HCT116 (cell line): ENCODE results near the gene PLVAP. TPM values are rescaled to one million over a fixed set of nuclear protein-coding genes. Genes with fewer than 3 reads are reported as not detected.

Experiments
- ATAC-seq: fragments of 200-7000 bp; cut with Tn5 transposase; 2 replicates; pipeline ENCODE4 v1.9.1; 2020; ENCODE audit warnings: mild to moderate bottlenecking, moderate library complexity
- BruUV-seq: library from RNA; stranded (reverse); fragments of 400-500 nt; replicated peaks from 2 replicates; lab custom pipeline; 2021; lab: Mats Ljungman, UMichigan
- CTCF ChIA-PET: fragments of 300-600 bp; sonication (Branson Sonifier 250); formaldehyde crosslinking; loops from one replicate; lab custom pipeline; 2021; ENCODE audit warnings: antibody characterized with exemption; lab: Charles Lee
- POLR2A ChIA-PET: fragments of 300-600, 350-600 bp; sonication (Branson Sonifier 250); formaldehyde crosslinking; loops from one replicate; lab custom pipeline; 2021; ENCODE audit warnings: antibody characterized with exemption; lab: Charles Lee
- RAD21 ChIA-PET, 2 experiments: fragments of 300-600 bp; sonication (Branson Sonifier 250); formaldehyde crosslinking; loops; one replicate each; lab custom pipeline; 2023; ENCODE audit warnings: low total read pairs in 2 of 2; ENCODE audit not compliant: uncharacterized antibody in 2 of 2, unreplicated experiment in 2 of 2, low non-redundant PET in 1 of 2; lab: Charles Lee
- DNase-seq: peaks from one replicate; pipeline ENCODE4 v3.0.0-alpha.2; 2010; ENCODE audit warnings: low read depth, low spot score
- H2AFZ ChIP-seq: fragments of 200-600 bp; shearing (Covaris generic), sonication (generic); 2 replicates; pipeline ENCODE4 v1.6.1; 2017; ENCODE audit warnings: low read depth, mixed run types, mixed read lengths, antibody characterized with exemption, low read length; ENCODE audit not compliant: poor library complexity, severe bottlenecking
- H3K27ac ChIP-seq: 2 replicates; pipeline ENCODE4 v1.5.1; 2012; ENCODE audit warnings: low read depth, low read length
- H3K27me3 ChIP-seq: fragments of 200-600 bp; sonication (generic); 2 replicates; pipeline ENCODE4 v1.6.1; 2016; ENCODE audit warnings: mixed run types, low read length, mixed read lengths; ENCODE audit not compliant: insufficient read depth
- H3K36me3 ChIP-seq, 2 experiments: fragments of 200-500 bp in 1 of 2; fragments of 200-600 bp in 1 of 2; sonication (Bioruptor generic) in 1 of 2; sonication (generic) in 1 of 2; 2 replicates each; pipeline versions ENCODE4 v1.5.1 to v1.6.1; 2014 to 2016; ENCODE audit warnings: low read length in 2 of 2, inconsistent platforms in 1 of 2, mixed read lengths in 1 of 2, mixed run types in 1 of 2; ENCODE audit not compliant: insufficient read depth in 2 of 2, control insufficient read depth in 1 of 2
- H3K4me1 ChIP-seq, 2 experiments: fragments of 200-600 bp in 1 of 2; sonication (generic) in 1 of 2; 2 replicates each; pipeline versions ENCODE4 v1.5.1 to v1.6.1; 2012 to 2017; ENCODE audit warnings: low read length in 2 of 2, inconsistent platforms in 1 of 2, mild to moderate bottlenecking in 1 of 2, mixed read lengths in 1 of 2, mixed run types in 1 of 2, moderate library complexity in 1 of 2; ENCODE audit not compliant: insufficient read depth in 2 of 2, control insufficient read depth in 1 of 2
- H3K4me2 ChIP-seq: fragments of 200-600 bp; sonication (generic); 2 replicates; pipeline ENCODE4 v1.6.1; 2017; ENCODE audit warnings: mixed run types, low read length, mixed read lengths
- H3K4me3 ChIP-seq, 2 experiments: fragments of 200-600 bp in 1 of 2; sonication (generic) in 1 of 2; replicated peaks in 1 of 2; 2 replicates each; pipeline ENCODE4 v1.5.1; 2011 to 2016; ENCODE audit warnings: low read length in 2 of 2, control low read depth in 1 of 2, low read depth in 1 of 2, mild to moderate bottlenecking in 1 of 2, mixed read lengths in 1 of 2, mixed run types in 1 of 2
- H3K79me2 ChIP-seq: fragments of 200-600 bp; sonication (generic); 2 replicates; pipeline ENCODE4 v1.6.1; 2017; ENCODE audit warnings: mild to moderate bottlenecking, mixed run types, low read length, moderate library complexity, mixed read lengths; ENCODE audit not compliant: insufficient read depth
- H3K9ac ChIP-seq: fragments of 200-600 bp; sonication (generic); 2 replicates; pipeline ENCODE4 v1.6.1; 2016; ENCODE audit warnings: low read length, mixed read lengths
- H3K9me2 ChIP-seq: fragments of 200-600 bp; sonication (generic), shearing (Covaris generic); 2 replicates; pipeline ENCODE4 v1.6.1; 2017; ENCODE audit warnings: mixed run types, mild to moderate bottlenecking, moderate library complexity; ENCODE audit not compliant: insufficient read depth
- H3K9me3 ChIP-seq, 2 experiments: fragments of 200-500 bp in 1 of 2; fragments of 200-600 bp in 1 of 2; sonication (Bioruptor generic) in 1 of 2; sonication (generic) in 1 of 2; 2 replicates each; pipeline ENCODE4 v1.6.1; 2014 to 2017; ENCODE audit warnings: low read length in 2 of 2, mixed read lengths in 2 of 2, inconsistent platforms in 1 of 2, low read depth in 1 of 2, mild to moderate bottlenecking in 1 of 2, mixed run types in 1 of 2, moderate library complexity in 1 of 2; ENCODE audit not compliant: control insufficient read depth in 1 of 2, insufficient read depth in 1 of 2
- H4K20me1 ChIP-seq: fragments of 200-600 bp; sonication (generic), shearing (Covaris generic); 2 replicates; pipeline ENCODE4 v1.6.1; 2017; ENCODE audit warnings: mixed run types, mild to moderate bottlenecking, moderate library complexity; ENCODE audit not compliant: insufficient read depth
- ELF1 ChIP-seq: IDR thresholded peaks from 2 replicates; pipeline ENCODE4 v1.6.1; 2012; ENCODE audit warnings: low read depth, borderline replicate concordance
- EZH2 ChIP-seq: fragments of 200-600 bp; sonication (generic); IDR thresholded peaks from 2 replicates; pipeline ENCODE4 v1.6.1; 2017; ENCODE audit warnings: antibody characterized with exemption, mixed run types
- RAD21 ChIP-seq: IDR thresholded peaks from 2 replicates; pipeline ENCODE4 v1.6.1; 2012; ENCODE audit warnings: low read depth, mild to moderate bottlenecking
- YY1 ChIP-seq: IDR thresholded peaks from 2 replicates; pipeline ENCODE4 v1.6.1; 2011; ENCODE audit warnings: low read length, low read depth, moderate library complexity, mild to moderate bottlenecking; ENCODE audit not compliant: insufficient replicate concordance; ENCODE audit errors: extremely low read depth
- intact Hi-C: fragments of 100-400 bp; cut with micrococcal nuclease; formaldehyde crosslinking; loops from 2 replicates; pipeline ENCODE4 v1.10.0; 2022
- total RNA-seq: library from RNA; stranded (reverse); gene quantifications from one replicate; pipeline ENCODE4 v1.2.1, GENCODE V29; 2021; ENCODE audit not compliant: unreplicated experiment
- TF ChIP-seq, protein P1 (sequence below): IDR thresholded peaks from 2 replicates; pipeline ENCODE4 v1.6.1; 2012; ENCODE audit warnings: low read depth
- TF ChIP-seq, protein P2 (sequence below), 3 experiments: fragments of 200-600 bp in 1 of 3; sonication (generic) in 1 of 3; IDR thresholded peaks in 2 of 3; conservative IDR thresholded peaks in 1 of 3; 2 replicates each; pipeline ENCODE4 v1.5.1; 2012 to 2017; ENCODE audit warnings: low read depth in 2 of 3, low read length in 2 of 3, antibody characterized with exemption in 1 of 3, borderline replicate concordance in 1 of 3, control low read depth in 1 of 3, mild to moderate bottlenecking in 1 of 3, mixed read lengths in 1 of 3, mixed run types in 1 of 3, moderate library complexity in 1 of 3; ENCODE audit not compliant: insufficient read depth in 1 of 3

The PLVAP gene
- total RNA-seq, 1 experiment from 2014 or later, result 0.47 TPM

DNA sequence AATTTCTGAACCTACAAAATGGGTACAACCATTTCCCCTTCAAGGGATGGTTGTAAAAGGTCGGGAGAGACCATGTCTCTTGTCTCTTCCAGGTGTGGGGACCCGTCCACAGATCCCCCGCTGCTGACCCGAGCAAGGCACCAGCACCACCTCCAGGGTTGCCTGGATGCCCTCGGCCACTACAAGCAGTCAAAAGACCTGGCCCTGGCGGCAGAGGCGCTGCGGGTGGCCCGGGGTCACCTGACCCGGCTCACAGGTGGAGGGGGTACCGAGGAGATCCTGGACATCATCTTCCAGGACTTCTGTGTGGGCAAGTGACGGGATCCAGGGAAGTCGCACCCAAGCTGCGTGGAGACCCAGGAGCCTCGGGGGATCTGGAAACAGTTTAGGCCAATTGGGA is 35.8 kb downstream of the PLVAP start (continued):
- TF ChIP-seq, protein P1, sequence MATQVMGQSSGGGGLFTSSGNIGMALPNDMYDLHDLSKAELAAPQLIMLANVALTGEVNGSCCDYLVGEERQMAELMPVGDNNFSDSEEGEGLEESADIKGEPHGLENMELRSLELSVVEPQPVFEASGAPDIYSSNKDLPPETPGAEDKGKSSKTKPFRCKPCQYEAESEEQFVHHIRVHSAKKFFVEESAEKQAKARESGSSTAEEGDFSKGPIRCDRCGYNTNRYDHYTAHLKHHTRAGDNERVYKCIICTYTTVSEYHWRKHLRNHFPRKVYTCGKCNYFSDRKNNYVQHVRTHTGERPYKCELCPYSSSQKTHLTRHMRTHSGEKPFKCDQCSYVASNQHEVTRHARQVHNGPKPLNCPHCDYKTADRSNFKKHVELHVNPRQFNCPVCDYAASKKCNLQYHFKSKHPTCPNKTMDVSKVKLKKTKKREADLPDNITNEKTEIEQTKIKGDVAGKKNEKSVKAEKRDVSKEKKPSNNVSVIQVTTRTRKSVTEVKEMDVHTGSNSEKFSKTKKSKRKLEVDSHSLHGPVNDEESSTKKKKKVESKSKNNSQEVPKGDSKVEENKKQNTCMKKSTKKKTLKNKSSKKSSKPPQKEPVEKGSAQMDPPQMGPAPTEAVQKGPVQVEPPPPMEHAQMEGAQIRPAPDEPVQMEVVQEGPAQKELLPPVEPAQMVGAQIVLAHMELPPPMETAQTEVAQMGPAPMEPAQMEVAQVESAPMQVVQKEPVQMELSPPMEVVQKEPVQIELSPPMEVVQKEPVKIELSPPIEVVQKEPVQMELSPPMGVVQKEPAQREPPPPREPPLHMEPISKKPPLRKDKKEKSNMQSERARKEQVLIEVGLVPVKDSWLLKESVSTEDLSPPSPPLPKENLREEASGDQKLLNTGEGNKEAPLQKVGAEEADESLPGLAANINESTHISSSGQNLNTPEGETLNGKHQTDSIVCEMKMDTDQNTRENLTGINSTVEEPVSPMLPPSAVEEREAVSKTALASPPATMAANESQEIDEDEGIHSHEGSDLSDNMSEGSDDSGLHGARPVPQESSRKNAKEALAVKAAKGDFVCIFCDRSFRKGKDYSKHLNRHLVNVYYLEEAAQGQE, result no peak

DNA sequence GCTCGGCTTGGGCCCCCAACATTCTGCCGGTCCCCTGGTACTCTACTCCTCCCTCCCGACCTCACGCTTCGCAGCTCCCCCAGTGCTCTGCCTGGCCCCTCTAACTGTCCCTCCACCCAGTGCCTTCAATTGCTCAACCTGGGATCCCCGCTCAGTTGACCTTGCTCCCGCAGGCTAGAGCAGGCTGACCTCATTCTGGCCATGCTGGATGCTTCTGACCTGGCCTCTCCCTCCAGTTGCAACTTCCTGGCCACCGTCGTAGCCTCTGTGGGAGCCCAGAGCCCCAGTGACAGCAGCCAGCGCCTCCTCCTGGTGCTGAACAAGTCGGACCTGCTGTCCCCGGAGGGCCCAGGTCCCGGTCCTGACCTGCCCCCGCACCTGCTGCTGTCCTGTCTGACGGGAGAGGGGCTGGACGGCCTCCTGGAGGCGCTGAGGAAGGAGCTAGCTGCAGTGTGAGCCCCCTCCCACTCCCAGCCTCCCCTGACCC is 36.2 kb downstream of the PLVAP start:
- H3K4me1 ChIP-seq, result peaks cover 28 to 43% of the 10 kb centered on the region in 2 experiments
- no peak overlapping the region for H2AFZ ChIP-seq
- no TSS peak for BruUV-seq
- CTCF ChIA-PET, result no interaction called here
- intact Hi-C loops, result no loop called here
- POLR2A ChIA-PET, result no interaction called here
- peak overlapping the region; percentile 56 for H3K4me2 ChIP-seq
- no peak overlapping the region for H3K9ac ChIP-seq
- no peaks in the 10 kb centered on the region for H3K27me3 ChIP-seq
- H3K36me3 ChIP-seq, result peaks cover 3 to 9% of the 10 kb centered on the region in 2 experiments; a peak in 1 of 4 replicates
- no peaks in the 10 kb centered on the region for H4K20me1 ChIP-seq
- H3K4me3 ChIP-seq, result no peak overlapping the region
- TF ChIP-seq, protein P2, sequence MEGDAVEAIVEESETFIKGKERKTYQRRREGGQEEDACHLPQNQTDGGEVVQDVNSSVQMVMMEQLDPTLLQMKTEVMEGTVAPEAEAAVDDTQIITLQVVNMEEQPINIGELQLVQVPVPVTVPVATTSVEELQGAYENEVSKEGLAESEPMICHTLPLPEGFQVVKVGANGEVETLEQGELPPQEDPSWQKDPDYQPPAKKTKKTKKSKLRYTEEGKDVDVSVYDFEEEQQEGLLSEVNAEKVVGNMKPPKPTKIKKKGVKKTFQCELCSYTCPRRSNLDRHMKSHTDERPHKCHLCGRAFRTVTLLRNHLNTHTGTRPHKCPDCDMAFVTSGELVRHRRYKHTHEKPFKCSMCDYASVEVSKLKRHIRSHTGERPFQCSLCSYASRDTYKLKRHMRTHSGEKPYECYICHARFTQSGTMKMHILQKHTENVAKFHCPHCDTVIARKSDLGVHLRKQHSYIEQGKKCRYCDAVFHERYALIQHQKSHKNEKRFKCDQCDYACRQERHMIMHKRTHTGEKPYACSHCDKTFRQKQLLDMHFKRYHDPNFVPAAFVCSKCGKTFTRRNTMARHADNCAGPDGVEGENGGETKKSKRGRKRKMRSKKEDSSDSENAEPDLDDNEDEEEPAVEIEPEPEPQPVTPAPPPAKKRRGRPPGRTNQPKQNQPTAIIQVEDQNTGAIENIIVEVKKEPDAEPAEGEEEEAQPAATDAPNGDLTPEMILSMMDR (IDR thresholded peaks at IDR 0.05 in 2 of 3, conservative IDR thresholded peaks at IDR 0.05 in 1 of 3; ENCODE audit: borderline replicate concordance in 1 of 3, insufficient read depth in 1 of 3, low read depth in 2 of 3, low read length in 2 of 3), result peak in 2 of 3 experiments; percentile 9 to 37; a peak in 2 of 6 replicates
- TF ChIP-seq ELF1 (no peak), RAD21 (no peak), YY1 (no peak), EZH2 (no peak)
- TF ChIP-seq, all 23 proteins: peak for 1
- no peaks in the 10 kb centered on the region for H3K9me3 ChIP-seq
- peaks cover 16% of the 10 kb centered on the region for H3K79me2 ChIP-seq
- peak overlapping the region; percentile 54; the same call in 1 of the 2 replicates for H3K27ac ChIP-seq
- RAD21 ChIA-PET, result no interaction called here
- no peaks in the 10 kb centered on the region for H3K9me2 ChIP-seq
- no peak for DNase-seq
- ATAC-seq, result no peak
